SW 1271 (cell line): ENCODE measurements around the gene TTC13.

Source experiments
- DNase-seq, 2 experiments: peaks; one replicate each; lab custom pipeline; 2025; lab: John Stamatoyannopoulos, UW

TTC13 gene

DNA sequence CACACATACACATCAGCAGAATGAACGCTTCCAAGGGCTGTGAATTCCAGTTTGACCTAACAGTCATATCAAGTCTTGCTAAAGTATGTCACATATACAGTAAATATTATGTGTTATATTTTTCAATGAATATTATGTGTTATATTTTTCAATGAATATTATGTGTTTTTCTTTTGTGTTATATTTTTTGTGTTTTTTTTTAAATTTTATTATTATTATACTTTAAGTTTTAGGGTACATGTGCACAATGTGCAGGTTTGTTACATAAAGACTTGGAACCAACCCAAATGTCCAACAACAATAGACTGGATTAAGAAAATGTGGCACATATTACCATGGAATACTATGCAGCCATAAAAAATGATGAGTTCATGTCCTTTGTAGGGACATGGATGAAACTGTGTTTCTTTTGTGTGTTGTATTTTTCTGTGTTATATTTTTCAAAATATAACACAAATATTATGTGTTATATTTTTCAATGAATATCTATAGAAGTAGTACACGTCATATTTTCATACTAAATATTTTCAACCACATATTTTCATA, 35.5 kb downstream of the TTC13 start:
- DNase-seq: no peak

DNA sequence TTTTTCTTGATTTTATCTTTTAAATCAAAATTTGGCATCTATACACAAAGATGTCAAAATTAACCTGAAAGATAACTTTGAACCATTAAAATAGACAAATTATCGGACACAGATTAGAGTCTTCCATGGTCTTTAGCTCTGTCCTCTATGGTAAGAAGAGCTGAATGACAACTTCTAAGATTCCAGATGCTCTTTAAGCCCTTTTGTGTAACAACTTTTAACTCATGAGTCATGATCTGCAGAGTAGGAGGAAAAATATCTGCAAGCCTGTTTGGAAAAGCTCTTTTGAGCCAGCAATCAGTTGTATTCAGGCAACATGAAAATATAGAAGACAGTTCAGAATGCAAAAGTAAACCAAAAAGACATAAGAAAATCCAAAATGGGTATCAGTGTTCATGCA, 37.8 kb downstream of the TTC13 start:
- no peak for DNase-seq

DNA sequence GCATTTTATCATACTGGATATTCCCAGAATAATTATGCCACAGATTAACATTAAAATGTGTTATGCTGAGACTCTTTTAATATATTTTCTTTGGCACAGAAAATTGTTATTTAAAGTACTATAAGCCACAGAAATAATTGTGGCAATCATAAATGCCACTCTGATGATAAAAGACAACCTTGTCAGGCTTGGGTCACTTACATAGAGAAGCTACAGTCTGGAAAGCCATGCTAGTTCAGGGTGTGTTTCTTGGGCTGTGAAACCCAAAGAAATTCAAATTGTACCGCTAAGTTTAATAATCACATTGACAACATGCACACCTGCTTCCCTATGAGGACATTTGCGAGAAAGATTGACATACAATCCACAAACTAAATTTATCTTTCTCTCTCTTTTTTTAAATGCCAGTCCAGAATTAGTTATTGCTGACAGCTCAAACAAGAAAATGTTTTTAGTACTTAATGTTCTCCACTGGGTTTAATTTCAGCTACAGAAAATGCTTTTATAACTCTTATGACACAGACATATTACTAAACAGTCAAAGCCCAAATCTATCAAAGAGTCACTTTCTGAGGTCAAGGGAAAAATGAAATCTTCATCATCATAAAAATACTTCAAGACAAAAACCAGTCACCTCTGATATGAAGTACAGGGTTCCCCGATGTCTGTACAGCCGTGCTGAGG, 38.7 kb downstream of the TTC13 start:
- DNase-seq: no peak

DNA sequence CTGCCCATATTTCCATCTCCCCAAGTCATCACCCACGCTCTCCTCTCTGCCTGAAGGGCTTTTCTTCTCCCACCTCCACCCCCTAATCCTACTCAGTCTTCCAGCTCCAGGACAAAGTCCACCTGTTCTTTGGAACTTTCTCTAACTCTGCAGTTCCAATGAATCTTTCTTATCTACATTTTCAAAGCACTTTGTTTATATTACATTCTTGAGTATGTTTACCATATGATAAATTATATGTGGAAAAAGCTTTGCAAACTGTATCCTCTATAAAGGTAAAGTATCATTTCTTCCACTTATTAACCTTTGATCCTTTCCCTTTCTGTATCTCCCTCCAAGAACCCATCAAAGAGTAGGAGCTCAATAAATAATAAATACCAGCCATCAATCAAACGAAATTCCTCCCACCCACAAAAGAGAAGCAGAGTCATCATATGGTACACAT, 39.7 kb downstream of the TTC13 start:
- no peak for DNase-seq

DNA sequence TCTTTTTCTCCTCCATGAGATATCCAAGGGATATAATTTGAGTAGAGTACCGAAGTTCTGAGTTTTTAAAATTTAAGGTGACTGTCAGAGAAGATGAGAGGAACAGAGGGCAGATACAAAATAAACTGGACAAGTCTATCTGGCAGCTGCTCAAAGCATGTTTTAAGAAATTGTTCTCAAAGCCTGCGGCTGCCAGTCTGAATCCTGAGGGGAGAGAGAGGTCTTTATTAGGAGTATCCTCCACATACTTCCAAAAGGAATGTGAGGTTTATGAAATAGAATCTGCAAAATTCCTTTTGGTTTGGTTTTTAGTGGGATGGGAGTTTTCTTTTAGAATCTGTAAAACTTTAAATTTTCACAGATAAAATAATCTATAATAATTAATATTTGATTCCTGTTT, 41.3 kb downstream of the TTC13 start:
- no peak for DNase-seq

DNA sequence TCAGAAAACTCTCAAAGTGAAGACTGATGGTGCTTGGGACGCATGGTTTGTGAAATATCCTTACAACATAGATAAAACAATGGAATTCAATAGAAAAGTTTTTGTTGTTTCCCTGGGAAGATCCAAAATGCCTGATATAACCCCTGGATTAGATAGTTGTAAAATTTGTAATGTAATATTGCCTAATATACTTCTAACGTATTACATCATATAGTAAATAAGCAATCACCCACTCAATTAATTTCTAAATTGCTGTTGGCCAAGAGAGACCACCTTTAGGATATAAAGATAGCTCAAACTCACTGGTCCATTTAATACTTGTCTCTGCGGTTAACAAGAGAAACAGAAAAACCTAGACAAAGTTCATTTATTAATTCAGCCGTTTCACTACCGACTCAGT, 42.2 kb downstream of the TTC13 start:
- no peak for DNase-seq

DNA sequence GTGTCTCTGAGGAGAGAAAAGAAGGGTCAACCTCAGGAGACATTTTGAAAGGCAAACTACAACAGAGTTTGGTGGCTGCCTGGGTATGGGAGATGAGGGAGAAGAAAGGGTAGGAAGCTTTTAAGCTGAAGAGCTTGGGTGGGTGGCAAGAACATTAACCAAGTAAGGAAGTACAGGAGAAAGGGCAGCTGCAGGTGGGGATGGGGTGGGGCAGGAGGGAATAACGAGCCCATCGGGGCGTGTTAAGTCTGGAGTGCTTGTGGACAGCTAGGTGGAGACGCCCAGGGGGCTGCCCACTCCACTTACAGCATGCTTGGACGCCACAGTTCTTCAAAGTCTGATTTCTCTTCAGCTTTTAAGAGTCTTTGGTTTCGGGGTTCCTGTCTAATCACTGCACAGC, 42.8 kb downstream of the TTC13 start:
- DNase-seq: no peak

DNA sequence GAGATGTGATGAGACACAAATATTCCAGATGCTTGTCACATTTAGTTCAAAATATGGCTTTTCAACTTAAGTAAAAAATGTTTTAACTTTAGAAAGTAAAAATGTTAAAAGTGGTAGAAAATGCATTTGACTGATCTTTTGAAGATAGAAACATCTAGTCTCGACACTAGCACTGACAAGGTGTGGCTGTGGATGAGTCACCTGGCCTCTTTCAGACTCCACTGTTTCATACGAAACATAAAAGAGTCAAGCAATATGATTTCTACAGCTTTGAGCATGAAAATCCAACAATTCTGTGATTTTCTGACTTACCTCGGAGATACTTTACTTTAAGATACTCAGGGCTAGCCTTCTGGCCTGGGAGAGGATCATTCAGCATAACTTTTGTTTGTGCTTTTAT, 47.7 kb downstream of the TTC13 start:
- no peak for DNase-seq

DNA sequence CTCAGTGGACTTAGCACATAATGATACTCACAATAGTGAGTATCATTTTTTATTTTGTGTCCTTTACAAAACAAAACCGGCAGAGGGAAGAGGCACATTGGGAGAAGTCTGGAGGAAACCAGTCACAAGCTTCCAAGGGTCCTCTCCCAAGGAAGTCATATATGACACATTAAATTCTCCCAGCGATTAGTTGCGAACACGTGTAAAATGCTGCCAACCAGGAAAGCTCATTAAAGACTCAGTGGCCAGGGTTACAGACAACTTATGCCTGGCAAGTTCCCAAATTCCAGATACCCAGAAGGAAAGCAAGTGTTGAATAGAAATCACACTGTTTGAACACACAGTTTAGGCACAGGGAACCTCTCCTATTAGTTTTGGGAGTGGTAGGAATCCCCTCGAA, 52.5 kb downstream of the TTC13 start:
- no peak for DNase-seq

DNA sequence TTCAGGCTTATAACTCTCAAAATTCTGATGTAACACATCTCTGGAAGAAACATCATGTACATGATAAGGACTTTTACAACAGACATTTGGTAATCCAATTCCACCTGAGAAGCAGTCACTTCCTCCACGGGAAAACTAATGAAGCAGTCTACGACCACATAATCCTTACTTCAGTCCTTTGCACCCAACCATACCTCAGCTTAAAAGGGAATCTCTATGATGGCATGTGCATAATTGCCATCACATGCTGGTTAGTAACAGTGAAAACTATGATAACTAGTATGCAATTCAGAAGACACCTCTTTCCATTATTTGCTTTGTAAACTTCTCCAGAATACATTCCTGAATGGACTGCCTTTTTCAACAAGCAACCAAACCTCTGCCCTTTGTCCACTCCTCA, 53.1 kb downstream of the TTC13 start:
- no peak for DNase-seq

DNA sequence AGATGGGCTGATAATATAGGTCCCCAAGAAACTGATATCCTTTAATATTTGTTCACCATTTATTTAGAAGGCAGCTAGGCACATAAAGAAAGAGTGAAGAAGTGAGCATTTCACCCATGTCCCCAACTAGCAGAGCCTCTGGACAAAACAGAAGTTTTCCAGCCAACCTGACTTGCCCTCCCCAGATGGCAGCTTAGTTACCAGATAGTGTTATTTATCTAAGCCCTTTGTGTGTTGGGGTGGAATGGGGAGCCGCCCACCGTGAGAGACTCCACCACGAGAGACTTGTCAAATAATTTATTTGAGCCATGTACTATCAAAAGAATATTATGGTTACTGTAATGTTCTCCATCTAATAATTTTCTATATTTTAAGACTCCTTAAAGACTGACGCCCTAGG, 55.5 kb downstream of the TTC13 start:
- no peak for DNase-seq

DNA sequence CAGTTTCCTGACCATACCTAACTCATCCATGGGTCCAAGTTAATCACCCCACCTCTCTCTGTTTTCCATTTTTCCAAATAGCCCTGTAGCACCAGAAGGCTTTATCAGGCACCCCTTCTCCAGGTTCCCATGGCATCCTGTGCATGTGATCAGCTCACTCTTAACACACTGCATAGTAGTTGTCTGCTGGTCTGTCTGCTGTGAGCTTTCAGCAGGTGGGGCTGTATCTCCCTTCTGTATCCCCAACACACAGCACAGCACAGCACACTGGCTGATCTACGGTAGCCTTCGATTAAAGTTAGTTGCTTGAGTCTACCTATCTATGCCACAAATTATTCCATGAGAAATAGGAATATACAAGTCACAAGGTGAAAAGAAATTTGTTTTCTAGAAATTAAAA, 56.0 kb downstream of the TTC13 start:
- no peak for DNase-seq

DNA sequence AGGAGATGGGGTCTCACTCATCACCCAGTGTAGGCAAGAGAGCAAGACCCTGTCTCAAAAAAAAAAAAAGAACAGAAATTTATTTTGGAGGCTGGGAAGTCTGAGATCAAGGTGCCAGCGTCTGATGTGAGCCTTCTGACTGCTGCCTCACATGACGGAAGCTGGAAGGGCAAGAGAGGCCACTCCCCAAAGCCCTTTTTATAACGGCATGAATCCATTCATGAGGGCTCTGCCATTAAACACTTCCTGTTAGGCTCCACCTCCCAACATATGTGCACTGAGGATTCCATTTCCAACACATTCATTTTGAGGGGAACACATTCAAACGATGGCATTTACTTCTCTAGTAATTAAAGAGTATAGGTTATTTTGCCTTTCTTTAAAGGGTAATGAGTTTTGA, 59.5 kb downstream of the TTC13 start:
- no peak for DNase-seq

DNA sequence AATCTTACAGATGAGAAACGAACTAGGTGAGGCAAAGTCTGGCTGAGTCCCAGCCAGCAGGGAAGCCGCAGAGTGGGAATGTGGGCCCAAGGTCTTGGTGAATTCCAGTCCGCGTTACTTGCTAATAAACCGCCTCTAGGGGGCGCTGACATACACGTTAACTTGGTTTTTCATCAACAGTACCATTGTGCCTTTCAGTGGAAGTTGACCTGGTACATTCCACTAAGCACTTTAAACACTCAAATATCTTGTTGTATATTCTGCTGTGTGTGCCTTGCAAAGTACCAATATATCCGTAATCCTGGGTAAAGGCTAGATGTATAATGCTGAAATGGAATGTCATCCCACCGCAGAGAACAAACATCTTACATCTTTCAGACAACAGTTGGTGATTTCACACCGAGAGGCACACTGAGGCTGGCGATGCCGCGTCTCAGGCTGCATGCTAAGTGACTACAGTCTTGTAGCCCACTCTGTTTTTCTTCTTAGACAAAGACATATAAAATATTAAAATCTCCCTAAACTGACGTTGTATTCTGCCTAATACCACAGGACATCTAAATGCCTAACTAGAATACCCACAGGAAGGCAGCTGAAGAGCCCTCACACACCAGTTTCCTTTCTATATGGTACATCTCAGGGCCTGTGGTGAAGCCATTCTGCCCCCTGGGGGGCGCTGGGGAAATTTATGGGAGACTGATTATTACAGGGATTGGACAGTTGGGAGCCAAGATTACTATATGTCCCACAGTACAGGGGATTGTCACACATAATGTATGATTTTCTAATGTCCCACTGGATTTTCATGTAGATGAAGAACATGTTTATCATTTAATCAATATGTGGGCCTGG, 61.2 kb downstream of the TTC13 start:
- DNase-seq: peak in 1 of 2 experiments; percentile 5

DNA sequence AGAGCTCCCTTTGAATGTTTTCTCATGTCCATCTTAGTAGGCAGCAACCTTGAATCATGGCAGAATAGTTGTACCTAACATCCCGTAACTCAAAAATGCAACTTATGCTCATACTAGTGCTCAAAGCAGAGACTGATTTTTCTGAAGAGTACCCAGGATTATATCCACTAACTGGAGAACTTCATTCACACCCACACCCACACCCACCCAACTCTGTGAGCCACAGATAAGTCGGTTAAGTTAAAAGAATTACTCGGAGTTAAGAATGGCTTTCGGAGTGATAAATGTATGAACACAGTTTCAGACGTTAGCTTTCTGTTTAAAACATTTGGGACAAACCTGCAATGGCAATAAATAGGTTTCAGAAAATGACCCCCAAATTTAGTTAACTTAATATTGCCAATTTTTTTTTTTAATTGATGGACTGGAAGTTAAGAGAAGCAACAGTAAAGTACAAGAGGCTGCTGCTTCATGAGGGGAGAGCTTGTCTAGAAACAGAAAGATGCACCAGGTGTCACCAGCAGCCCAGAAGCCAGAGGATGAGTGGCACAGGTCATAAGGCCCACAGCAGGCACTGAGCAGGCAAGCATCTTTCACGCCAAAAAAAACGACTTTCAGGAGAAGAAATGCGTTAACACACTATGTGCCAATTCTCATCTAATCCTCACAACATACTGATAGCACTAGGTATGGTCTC, 61.9 kb downstream of the TTC13 start:
- DNase-seq: no peak

DNA sequence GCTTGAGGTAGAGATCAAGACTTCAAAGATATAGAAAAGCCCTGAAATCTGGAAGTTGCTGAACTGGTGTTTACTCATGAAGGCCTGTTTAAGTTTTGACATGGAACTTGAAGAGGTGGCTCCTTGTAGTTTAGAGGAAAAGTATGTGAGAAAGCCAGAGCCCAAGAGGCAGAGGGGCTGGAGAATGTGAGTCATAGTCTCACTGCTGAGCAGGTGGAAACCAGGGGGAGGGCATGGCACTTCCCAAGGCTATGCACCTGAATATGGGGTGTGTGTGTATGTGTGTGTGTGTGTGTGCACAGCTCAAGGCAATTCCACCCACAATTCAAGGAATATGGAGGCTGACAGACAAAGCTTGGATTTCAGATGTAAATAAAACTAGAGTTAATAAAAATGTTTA, 63.6 kb downstream of the TTC13 start:
- DNase-seq: no peak

DNA sequence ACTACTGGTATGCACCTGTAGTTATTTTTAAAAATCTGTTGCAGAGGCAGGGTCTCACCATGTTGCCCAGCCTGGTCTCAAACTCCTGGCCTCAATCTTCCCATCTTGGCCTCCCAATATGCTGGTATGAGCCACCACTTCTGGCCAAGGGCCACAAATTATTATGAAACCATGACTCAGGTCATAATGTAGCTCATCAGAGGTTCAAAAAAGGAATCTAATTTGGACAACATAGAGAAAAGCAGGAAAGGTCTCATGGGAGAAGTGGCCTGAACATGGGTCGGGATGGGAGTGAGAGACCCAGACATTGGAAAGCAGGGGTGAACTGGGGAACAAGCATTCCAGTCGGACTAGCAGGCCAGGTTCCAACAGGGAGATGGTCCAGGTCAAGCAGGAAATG, 65.2 kb downstream of the TTC13 start:
- DNase-seq: no peak

DNA sequence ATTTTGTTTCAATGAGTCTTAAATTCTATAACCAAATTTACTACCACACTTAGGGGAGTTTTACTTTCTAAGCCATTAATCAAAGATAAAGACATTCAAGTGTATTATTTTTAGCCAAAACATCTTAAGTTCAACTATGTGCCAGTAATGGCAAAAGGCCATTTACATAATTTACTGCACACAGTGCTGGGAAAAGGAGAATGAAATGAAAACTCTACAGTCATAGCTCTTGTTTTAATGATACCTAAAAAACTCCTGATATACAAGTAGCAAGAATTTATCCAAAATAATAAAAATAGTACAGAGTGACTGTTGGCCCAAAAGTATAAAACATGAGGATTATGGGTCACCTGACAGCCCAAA, 67.9 kb downstream of the TTC13 start:
- no peak for DNase-seq

DNA sequence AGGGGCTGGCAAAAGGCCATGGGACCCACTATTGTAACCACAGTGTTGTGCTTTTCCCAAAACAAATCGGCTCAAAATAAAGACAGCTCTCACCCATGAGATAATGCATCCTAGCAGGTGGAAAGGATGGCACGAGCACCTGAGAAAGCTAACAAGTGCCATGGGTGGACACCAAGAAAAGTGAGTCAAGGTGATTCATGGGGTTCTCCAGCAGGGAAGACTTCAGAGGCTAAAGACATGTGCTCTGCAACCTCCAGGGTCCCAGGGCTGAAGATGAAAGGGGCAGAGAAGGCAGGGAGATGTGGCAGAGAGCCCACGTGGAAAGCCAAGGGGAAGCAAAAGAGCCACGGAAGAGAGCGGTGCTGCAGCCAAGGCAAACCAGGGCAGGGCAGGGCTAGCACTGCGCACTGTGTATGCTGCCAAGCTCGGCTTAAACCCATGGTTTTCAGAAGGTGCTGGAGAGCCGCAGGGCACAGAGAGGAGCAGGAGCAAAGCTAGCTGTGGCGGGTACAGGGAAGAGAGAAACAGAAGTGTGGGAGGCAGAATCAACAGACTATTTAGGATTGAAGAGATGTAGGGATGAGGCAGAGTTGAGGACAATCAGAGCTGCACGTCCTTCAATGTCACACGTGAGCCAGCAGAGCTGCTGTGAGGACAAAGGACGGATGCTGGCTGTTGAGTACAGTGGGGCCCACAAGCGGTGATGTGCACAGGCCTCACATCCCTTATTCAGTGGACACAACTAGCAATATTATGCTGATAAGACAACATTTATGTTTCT, 68.5 kb downstream of the TTC13 start:
- DNase-seq: no peak

DNA sequence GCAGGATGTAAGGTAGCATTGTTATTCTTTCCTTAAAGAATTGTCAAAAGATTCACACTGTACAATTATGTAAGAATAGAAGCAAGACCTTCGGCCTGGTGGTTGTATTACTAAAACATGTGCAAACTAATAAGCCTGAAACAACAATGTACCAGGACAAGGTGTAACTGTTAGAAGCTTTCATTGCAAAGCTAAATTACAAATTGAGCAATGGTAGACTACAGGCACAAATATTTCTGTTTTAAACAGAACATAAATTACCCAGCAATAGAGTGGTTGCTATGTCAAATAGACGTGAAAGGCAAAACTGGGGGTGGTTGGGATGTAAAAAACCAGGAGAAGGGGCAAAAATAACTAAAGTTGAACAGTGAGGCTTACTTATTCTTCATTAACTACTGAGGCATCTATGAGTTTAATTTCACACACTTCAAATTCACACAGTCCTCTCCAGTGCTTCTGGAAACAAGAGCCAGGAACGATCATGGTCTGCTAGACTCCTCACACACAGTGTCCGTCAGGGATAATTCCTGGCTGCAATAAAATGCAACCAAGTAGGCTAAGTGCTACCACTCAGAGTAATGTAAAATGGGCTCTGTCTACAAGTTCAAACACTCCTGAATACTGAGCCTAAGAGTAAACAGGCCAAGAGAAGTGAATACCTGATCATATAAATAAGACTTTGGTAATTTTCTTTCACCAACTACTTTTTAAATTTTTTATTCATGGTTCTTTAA, 71.0 kb downstream of the TTC13 start:
- no peak for DNase-seq

DNA sequence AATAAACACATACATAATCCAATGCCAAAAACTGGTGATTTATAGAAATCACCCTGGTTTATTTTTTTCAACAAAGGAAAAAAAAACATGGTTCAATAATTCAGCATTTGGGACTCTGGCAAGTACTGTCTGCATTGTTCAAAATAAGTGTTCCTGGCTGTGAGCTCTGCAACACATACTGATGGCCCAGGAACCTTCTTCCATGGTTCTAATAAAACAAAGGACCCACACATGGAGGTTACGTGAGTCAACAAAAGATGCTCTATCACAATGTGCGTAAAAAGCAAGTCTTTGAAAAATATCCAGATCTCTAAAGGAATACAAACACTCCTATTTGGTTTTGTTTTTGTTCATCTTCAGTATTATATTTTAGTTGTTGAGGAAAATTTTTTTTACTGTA, 72.4 kb downstream of the TTC13 start:
- no peak for DNase-seq
